Neural progenitor cell (in vitro differentiated cells): ENCODE measurements around the gene OAS3.

Experiments used
- EZH2phosphoT487 ChIP-seq: fragments of 200-600 bp; sonication (generic); IDR thresholded peaks from 2 replicates; pipeline ENCODE4 v1.6.1; 2017; ENCODE audit warnings: antibody characterized with exemption
- TF ChIP-seq, protein P1 (sequence below): fragments of 200-600 bp; sonication (generic); IDR thresholded peaks from 2 replicates; pipeline ENCODE4 v1.5.1; 2017; ENCODE audit warnings: antibody characterized with exemption, mild to moderate bottlenecking

DNA sequence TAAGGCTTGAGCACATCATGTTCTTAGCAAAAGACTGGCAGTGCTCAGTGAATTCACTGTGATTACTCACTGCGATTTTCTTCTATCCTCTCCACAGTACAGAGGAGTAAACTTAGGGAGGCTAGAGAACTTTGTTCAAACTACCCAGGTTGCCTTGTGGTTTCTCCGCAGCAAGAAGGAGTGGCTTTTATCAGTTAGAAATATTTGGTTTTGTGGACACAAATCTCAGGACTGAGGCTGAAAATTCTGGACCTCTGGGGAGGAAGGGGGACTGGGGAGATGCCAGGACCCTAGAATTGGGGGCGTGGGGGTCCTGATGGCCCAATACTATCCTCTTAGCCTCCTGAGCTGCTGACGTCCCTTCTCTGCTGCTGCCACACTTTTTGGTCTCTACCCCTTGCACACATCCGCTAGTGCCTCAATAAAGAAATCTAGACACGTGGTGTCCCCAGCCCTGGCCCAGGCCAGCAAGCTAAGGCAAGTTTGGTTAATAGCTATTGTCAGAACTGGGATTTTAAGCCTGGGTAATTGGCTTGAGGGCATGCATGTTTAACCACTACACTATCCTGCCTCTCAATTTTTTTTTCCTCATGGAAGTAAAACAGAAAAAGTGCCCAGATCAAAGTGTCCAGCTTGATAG is 40.9 kb downstream of the OAS3 start:
- TF ChIP-seq, protein P1, sequence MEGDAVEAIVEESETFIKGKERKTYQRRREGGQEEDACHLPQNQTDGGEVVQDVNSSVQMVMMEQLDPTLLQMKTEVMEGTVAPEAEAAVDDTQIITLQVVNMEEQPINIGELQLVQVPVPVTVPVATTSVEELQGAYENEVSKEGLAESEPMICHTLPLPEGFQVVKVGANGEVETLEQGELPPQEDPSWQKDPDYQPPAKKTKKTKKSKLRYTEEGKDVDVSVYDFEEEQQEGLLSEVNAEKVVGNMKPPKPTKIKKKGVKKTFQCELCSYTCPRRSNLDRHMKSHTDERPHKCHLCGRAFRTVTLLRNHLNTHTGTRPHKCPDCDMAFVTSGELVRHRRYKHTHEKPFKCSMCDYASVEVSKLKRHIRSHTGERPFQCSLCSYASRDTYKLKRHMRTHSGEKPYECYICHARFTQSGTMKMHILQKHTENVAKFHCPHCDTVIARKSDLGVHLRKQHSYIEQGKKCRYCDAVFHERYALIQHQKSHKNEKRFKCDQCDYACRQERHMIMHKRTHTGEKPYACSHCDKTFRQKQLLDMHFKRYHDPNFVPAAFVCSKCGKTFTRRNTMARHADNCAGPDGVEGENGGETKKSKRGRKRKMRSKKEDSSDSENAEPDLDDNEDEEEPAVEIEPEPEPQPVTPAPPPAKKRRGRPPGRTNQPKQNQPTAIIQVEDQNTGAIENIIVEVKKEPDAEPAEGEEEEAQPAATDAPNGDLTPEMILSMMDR: no peak
- TF ChIP-seq EZH2phosphoT487: no peak
